ENCODE measurements around the gene NEDD4L. TPM values are rescaled to one million over a fixed set of nuclear protein-coding genes. Genes with fewer than 3 reads are reported as not detected.
A peak's percentile ranks its signal among the peaks of the same experiment; 100 is the strongest.

Gene NEDD4L
- total and polyA plus RNA-seq, 7 donors = 14.8 to 28.0 (median 19.6) TPM

GRCh38 chr18:58345875-58346274 lies 301.8 kb downstream of the NEDD4L start:
- Histone ChIP-seq H3K4me1 (peaks cover 15% of the 10 kb centered on the region), H3K36me3 (ENCODE audit: insufficient read depth in 1 of 2, low read depth in 1 of 2) (peaks cover 2 to 44% of the 10 kb centered on the region in 2 donors), H3K4me3 (no peak overlapping the region), H3K27ac (no peak overlapping the region), H3K27me3 (ENCODE audit: insufficient read depth in 3 of 3, low read length in 2 of 3) (no peaks in the 10 kb centered on the region), H3K9me3 (no peaks in the 10 kb centered on the region)
- WGBS, 3 donors = 52 to 79% (median 61%) methylated on average over 6 of the region's 6 CpGs
- intact Hi-C loops (cut with DNase I) = no loop called here
- no peak for DNase-seq
- no peak for ATAC-seq
- TF ChIP-seq CTCF (IDR thresholded peaks at IDR 0.05) = no peak

- no peak overlapping the region for H3K27ac ChIP-seq
These were observed 303.1 kb downstream of the NEDD4L start for GRCh38 chr18:58347135-58347534.

GRCh38 chr18:58348517-58348916 lies 304.5 kb downstream of the NEDD4L start:
- ATAC-seq = no peak
- Histone ChIP-seq H3K4me3 (no peak overlapping the region), H3K27me3 (ENCODE audit: insufficient read depth in 3 of 3, low read length in 2 of 3) (no peaks in the 10 kb centered on the region), H3K4me1 (peaks cover 15% of the 10 kb centered on the region), H3K36me3 (ENCODE audit: insufficient read depth in 1 of 2, low read depth in 1 of 2) (peaks cover 2 to 49% of the 10 kb centered on the region in 2 donors), H3K27ac (no peak overlapping the region), H3K9me3 (no peaks in the 10 kb centered on the region)
- no peak for DNase-seq
- TF ChIP-seq CTCF (IDR thresholded peaks at IDR 0.05) = no peak
- intact Hi-C loops (cut with DNase I) = no loop called here
- 78 to 81% (median 80%) methylated on average over 4 of the region's 4 CpGs for WGBS, 3 donors

More at GRCh38 chr18:58347135-58347534, 303.1 kb downstream of the NEDD4L start:
- H3K4me1 ChIP-seq = peaks cover 15% of the 10 kb centered on the region
- H3K9me3 ChIP-seq = no peaks in the 10 kb centered on the region
- no peaks in the 10 kb centered on the region for H3K27me3 ChIP-seq (ENCODE audit: insufficient read depth in 3 of 3, low read length in 2 of 3)
- ATAC-seq = peak in 1 of 4 donors; percentile 25
- H3K36me3 ChIP-seq (ENCODE audit: insufficient read depth in 1 of 2, low read depth in 1 of 2) = peaks cover 2 to 47% of the 10 kb centered on the region in 2 donors
- WGBS, 3 donors = 62 to 83% (median 72%) methylated on average over 4 to 7 of the region's 7 CpGs
- H3K4me3 ChIP-seq = no peak overlapping the region
- DNase-seq = no peak
- intact Hi-C loops (cut with DNase I) = no loop called here
- no peak for TF ChIP-seq CTCF (IDR thresholded peaks at IDR 0.05)

GRCh38 chr18:58348951-58349350 lies 304.9 kb downstream of the NEDD4L start:
- TF ChIP-seq CTCF (IDR thresholded peaks at IDR 0.05) = no peak
- Histone ChIP-seq H3K4me1 (peaks cover 14% of the 10 kb centered on the region), H3K36me3 (ENCODE audit: insufficient read depth in 1 of 2, low read depth in 1 of 2) (peaks cover 2 to 54% of the 10 kb centered on the region in 2 donors), H3K4me3 (no peak overlapping the region), H3K27me3 (ENCODE audit: insufficient read depth in 3 of 3, low read length in 2 of 3) (no peaks in the 10 kb centered on the region), H3K9me3 (no peaks in the 10 kb centered on the region), H3K27ac (no peak overlapping the region)
- intact Hi-C loops (cut with DNase I) = no loop called here
- no peak for DNase-seq
- 69 to 82% (median 78%) methylated on average over 7 of the region's 7 CpGs for WGBS, 3 donors
- ATAC-seq = no peak

- Histone ChIP-seq H3K27ac (no peak overlapping the region), H3K36me3 (ENCODE audit: insufficient read depth in 1 of 2, low read depth in 1 of 2) (peaks cover 2 to 61% of the 10 kb centered on the region in 2 donors), H3K4me1 (peaks cover 7% of the 10 kb centered on the region), H3K27me3 (ENCODE audit: insufficient read depth in 3 of 3, low read length in 2 of 3) (no peaks in the 10 kb centered on the region), H3K4me3 (no peak overlapping the region), H3K9me3 (no peaks in the 10 kb centered on the region)
- TF ChIP-seq CTCF (IDR thresholded peaks at IDR 0.05) = no peak
- no peak for DNase-seq
- no peak for ATAC-seq
- WGBS, 3 donors = 89 to 96% (median 93%) methylated on average over 2 of the region's 2 CpGs
- intact Hi-C loops (cut with DNase I) = no loop called here
These were observed 305.6 kb downstream of the NEDD4L start for GRCh38 chr18:58349650-58350049.

Measured in psoas muscle (tissue), 8 donors.